ENCODE data around the gene SYNE3. TPM values are rescaled to one million over a fixed set of nuclear protein-coding genes. Genes with fewer than 3 reads are reported as not detected.
A peak's percentile ranks its signal among the peaks of the same experiment; 100 is the strongest.

The SYNE3 gene
- total RNA-seq, 2 experiments from 2014 or later: 38.0 to 38.8 TPM

- H3K27ac Mint-ChIP-seq: peak overlapping the region; percentile 66
- no peak for DNase-seq
Observed at GRCh38 chr14:95495538-95496025, 20.9 kb downstream of the SYNE3 start.

GRCh38 chr14:95495076-95495475 is 21.4 kb downstream of the SYNE3 start:
- Mint-ChIP-seq H3K27me3 (no peaks in the 10 kb centered on the region), H3K27ac (peak overlapping the region; percentile 66), H3K9me3 (peaks cover 2% of the 10 kb centered on the region), H3K4me3 (peak overlapping the region; percentile 14), H3K4me1 (peaks cover 54% of the 10 kb centered on the region), H3K36me3 (peaks cover 25% of the 10 kb centered on the region)
- DNase-seq: no peak

More at GRCh38 chr14:95495538-95496025, 20.9 kb downstream of the SYNE3 start:
- Mint-ChIP-seq H3K4me3 (peak overlapping the region; percentile 14), H3K4me1 (peaks cover 54% of the 10 kb centered on the region), H3K27me3 (no peaks in the 10 kb centered on the region), H3K36me3 (peaks cover 28% of the 10 kb centered on the region), H3K9me3 (peaks cover 2% of the 10 kb centered on the region)

- peaks cover 50% of the 10 kb centered on the region for H3K4me1 Mint-ChIP-seq
- peaks cover 23% of the 10 kb centered on the region for H3K36me3 Mint-ChIP-seq
Observed at GRCh38 chr14:95494456-95494855, 22.0 kb downstream of the SYNE3 start.

GRCh38 chr14:95493976-95494375 is 22.5 kb downstream of the SYNE3 start:
- Mint-ChIP-seq H3K36me3 (peaks cover 21% of the 10 kb centered on the region), H3K4me3 (no peak overlapping the region)

More at GRCh38 chr14:95494456-95494855, 22.0 kb downstream of the SYNE3 start:
- DNase-seq: no peak
- Mint-ChIP-seq H3K27me3 (no peaks in the 10 kb centered on the region), H3K9me3 (peaks cover 2% of the 10 kb centered on the region), H3K4me3 (no peak overlapping the region), H3K27ac (no peak overlapping the region)

GRCh38 chr14:95493503-95493902 is 22.9 kb downstream of the SYNE3 start:
- Mint-ChIP-seq H3K36me3 (peaks cover 21% of the 10 kb centered on the region), H3K9me3 (peaks cover 2% of the 10 kb centered on the region), H3K4me1 (peaks cover 46% of the 10 kb centered on the region), H3K4me3 (no peak overlapping the region), H3K27ac (no peak overlapping the region), H3K27me3 (no peaks in the 10 kb centered on the region)
- DNase-seq: no peak

More at GRCh38 chr14:95493976-95494375, 22.5 kb downstream of the SYNE3 start:
- H3K9me3 Mint-ChIP-seq: peaks cover 2% of the 10 kb centered on the region
- no peak overlapping the region for H3K27ac Mint-ChIP-seq
- no peak for DNase-seq
- no peaks in the 10 kb centered on the region for H3K27me3 Mint-ChIP-seq
- H3K4me1 Mint-ChIP-seq: peaks cover 46% of the 10 kb centered on the region

- H3K4me3 Mint-ChIP-seq: no peak overlapping the region
- H3K9me3 Mint-ChIP-seq: peaks cover 2% of the 10 kb centered on the region
- H3K36me3 Mint-ChIP-seq: peaks cover 23% of the 10 kb centered on the region
- H3K27ac Mint-ChIP-seq: no peak overlapping the region
- H3K27me3 Mint-ChIP-seq: no peaks in the 10 kb centered on the region
- no peak for DNase-seq
- H3K4me1 Mint-ChIP-seq: peaks cover 41% of the 10 kb centered on the region
Observed at GRCh38 chr14:95491936-95492608, 24.4 kb downstream of the SYNE3 start.

GRCh38 chr14:95490727-95491451 is 25.6 kb downstream of the SYNE3 start:
- peaks cover 2% of the 10 kb centered on the region for H3K9me3 Mint-ChIP-seq
- peaks cover 23% of the 10 kb centered on the region for H3K36me3 Mint-ChIP-seq
- H3K27me3 Mint-ChIP-seq: no peaks in the 10 kb centered on the region
- peaks cover 35% of the 10 kb centered on the region for H3K4me1 Mint-ChIP-seq
- no peak overlapping the region for H3K27ac Mint-ChIP-seq
- DNase-seq: no peak
- H3K4me3 Mint-ChIP-seq: no peak overlapping the region

GRCh38 chr14:95490138-95490509 is 26.3 kb downstream of the SYNE3 start:
- Mint-ChIP-seq H3K4me1 (peaks cover 34% of the 10 kb centered on the region), H3K36me3 (peaks cover 20% of the 10 kb centered on the region), H3K27ac (no peak overlapping the region), H3K9me3 (peaks cover 2% of the 10 kb centered on the region), H3K4me3 (no peak overlapping the region), H3K27me3 (no peaks in the 10 kb centered on the region)
- no peak for DNase-seq

GRCh38 chr14:95489214-95490137 is 27.0 kb downstream of the SYNE3 start:
- Mint-ChIP-seq H3K27me3 (no peaks in the 10 kb centered on the region), H3K4me3 (no peak overlapping the region), H3K27ac (no peak overlapping the region), H3K4me1 (peaks cover 30% of the 10 kb centered on the region), H3K36me3 (peaks cover 20% of the 10 kb centered on the region), H3K9me3 (peaks cover 2% of the 10 kb centered on the region)
- DNase-seq: no peak

GRCh38 chr14:95488376-95489213 is 27.9 kb downstream of the SYNE3 start:
- H3K4me3 Mint-ChIP-seq: no peak overlapping the region
- H3K36me3 Mint-ChIP-seq: peaks cover 20% of the 10 kb centered on the region
- peaks cover 2% of the 10 kb centered on the region for H3K9me3 Mint-ChIP-seq
- H3K27me3 Mint-ChIP-seq: no peaks in the 10 kb centered on the region
- DNase-seq: no peak
- H3K27ac Mint-ChIP-seq: peak overlapping the region; percentile 28
- peaks cover 33% of the 10 kb centered on the region for H3K4me1 Mint-ChIP-seq

- Mint-ChIP-seq H3K9me3 (peaks cover 2% of the 10 kb centered on the region), H3K36me3 (peaks cover 20% of the 10 kb centered on the region), H3K27me3 (no peaks in the 10 kb centered on the region), H3K4me3 (no peak overlapping the region), H3K27ac (no peak overlapping the region), H3K4me1 (peaks cover 37% of the 10 kb centered on the region)
- DNase-seq: no peak
Observed at GRCh38 chr14:95487669-95488084, 28.8 kb downstream of the SYNE3 start.

- peaks cover 36% of the 10 kb centered on the region for H3K4me1 Mint-ChIP-seq
Observed at GRCh38 chr14:95486875-95487668, 29.4 kb downstream of the SYNE3 start.

GRCh38 chr14:95485222-95485819 is 31.1 kb downstream of the SYNE3 start:
- Mint-ChIP-seq H3K27me3 (no peaks in the 10 kb centered on the region), H3K27ac (no peak overlapping the region), H3K9me3 (no peaks in the 10 kb centered on the region), H3K4me1 (peaks cover 41% of the 10 kb centered on the region), H3K36me3 (peaks cover 5% of the 10 kb centered on the region), H3K4me3 (no peak overlapping the region)
- DNase-seq: no peak

More at GRCh38 chr14:95486875-95487668, 29.4 kb downstream of the SYNE3 start:
- Mint-ChIP-seq H3K27me3 (no peaks in the 10 kb centered on the region), H3K36me3 (peaks cover 15% of the 10 kb centered on the region), H3K4me3 (no peak overlapping the region), H3K27ac (peak overlapping the region; percentile 43), H3K9me3 (no peaks in the 10 kb centered on the region)
- no peak for DNase-seq
